Measurements from ENCODE around the gene RPGRIP1L. TPM values are rescaled to one million over a fixed set of nuclear protein-coding genes. Genes with fewer than 3 reads are reported as not detected.

RPGRIP1L gene
- total and polyA plus RNA-seq, 2 of the 8 experiments (the other 6 are each of a cell fraction or from before 2014, with no cell fraction given): 4.0 to 13.7 TPM

DNA sequence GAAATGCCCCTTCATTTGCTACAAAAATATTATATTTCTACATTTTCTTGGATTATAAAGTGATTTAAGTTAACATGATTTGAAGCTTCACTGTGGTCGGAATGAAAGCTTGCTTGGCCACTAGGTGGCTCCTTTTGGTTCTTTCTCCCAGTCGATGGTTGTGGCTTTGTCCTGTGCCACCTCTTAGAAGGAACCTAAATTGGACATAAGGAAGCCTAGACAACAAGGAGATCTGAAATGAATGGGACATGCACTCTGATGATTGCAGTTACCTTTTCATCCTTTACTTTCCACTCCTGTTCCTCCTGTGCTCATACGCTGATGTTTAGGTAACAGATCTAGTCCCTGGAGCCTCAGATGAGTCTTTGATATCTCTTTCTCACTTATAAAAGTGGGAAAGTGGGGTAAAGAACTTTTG, 39.5 kb upstream of the RPGRIP1L start:
- Histone ChIP-seq H3K36me3 (ENCODE audit: control insufficient read depth in 2 of 4, insufficient read depth in 4 of 4, low read length in 3 of 4) (no peaks in the 10 kb centered on the region), H3K18ac (ENCODE audit: extremely low read depth, low read length) (no peak overlapping the region)
- DNase-seq (ENCODE audit: low read depth in 1 of 2, low spot score in 2 of 2): no peak

More for the DNA sequence above, 39.5 kb upstream of the RPGRIP1L start:
- Histone ChIP-seq H3K14ac (ENCODE audit: insufficient read length) (no peak overlapping the region), H2AK5ac (ENCODE audit: low read depth, low read length) (no peak overlapping the region), H3K27me3 (replicated peaks in 1 of 4; ENCODE audit: control insufficient read depth in 3 of 4, extremely low read depth in 1 of 4, insufficient read depth in 3 of 4, low read length in 3 of 4) (no peaks in the 10 kb centered on the region), H4K20me1 (replicated peaks in 1 of 2; ENCODE audit: control insufficient read depth in 1 of 2, insufficient read depth in 2 of 2, low read length in 2 of 2) (no peaks in the 10 kb centered on the region), H2BK5ac (ENCODE audit: low read depth, low read length) (no peak overlapping the region), H3K79me2 (ENCODE audit: control insufficient read depth in 1 of 2, insufficient read depth in 2 of 2, low read length in 2 of 2) (peaks cover 0 to 18% of the 10 kb centered on the region in 2 experiments; a peak in 2 of 4 replicates), H3K79me1 (ENCODE audit: low read depth, low read length) (no peaks in the 10 kb centered on the region; the same call in 1 of the 2 replicates), H3K4ac (replicated peaks; ENCODE audit: insufficient read length, low read depth, low read length) (no peak overlapping the region), H3K4me3 (ENCODE audit: extremely low read depth in 1 of 4, insufficient read depth in 2 of 4, low read depth in 3 of 4, low read length in 4 of 4) (no peak overlapping the region), H3K9ac (replicated peaks in 1 of 4; ENCODE audit: extremely low read depth in 1 of 4, low read depth in 3 of 4, low read length in 3 of 4) (no peak overlapping the region), H4K8ac (ENCODE audit: extremely low read depth, insufficient read depth, low read length) (no peak overlapping the region), H2AFZ (ENCODE audit: low read length) (no peak overlapping the region), H3K4me1 (replicated peaks in 1 of 4; ENCODE audit: control insufficient read depth in 3 of 4, insufficient read depth in 4 of 4, low read length in 3 of 4) (peaks cover 0 to 7% (median 2%) of the 10 kb centered on the region in 4 experiments; a peak in 6 of 7 replicates), H3K9me3 (ENCODE audit: insufficient read depth in 2 of 2, low read depth in 1 of 2, low read length in 1 of 2) (no peaks in the 10 kb centered on the region), H4K5ac (ENCODE audit: insufficient read length, low read depth, low read length) (no peak overlapping the region), H4K91ac (replicated peaks; ENCODE audit: insufficient read length, low read length) (no peak overlapping the region), H3K23me2 (ENCODE audit: low read depth, low read length) (no peaks in the 10 kb centered on the region), H2BK120ac (replicated peaks; ENCODE audit: low read depth, low read length) (no peak overlapping the region), H3K23ac (ENCODE audit: insufficient read length) (no peak overlapping the region), H3K4me2 (ENCODE audit: insufficient read depth in 1 of 2, low read depth in 2 of 2, low read length in 2 of 2) (no peak overlapping the region), H3K27ac (ENCODE audit: low read depth, low read length) (no peak overlapping the region), H2BK15ac (ENCODE audit: low read length) (no peak overlapping the region), H3K56ac (replicated peaks; ENCODE audit: insufficient read length, low read depth, low read length) (no peak overlapping the region), H2BK12ac (ENCODE audit: low read depth, low read length) (no peak overlapping the region), H2BK20ac (ENCODE audit: low read length) (no peak overlapping the region)
- 63% methylated on average over 3 of the region's 3 CpGs; no CpG with 5 or more reads in 1 of the 2 experiments for WGBS, 2 experiments (ENCODE audit: extremely low coverage in 1 of 2, insufficient coverage in 1 of 2, insufficient read length in 1 of 2, insufficient replicate concordance in 2 of 2, low coverage in 1 of 2, low lambda C conversion rate in 2 of 2, missing lambda C conversion rate in 1 of 2)
- TF ChIP-seq FOSL1 (IDR thresholded peaks at IDR 0.05; ENCODE audit: insufficient read depth, low read depth, low read length): no peak
- peak; percentile 34 to 48; a peak in 3 of 4 replicates for TF ChIP-seq RAD21 (IDR thresholded peaks at IDR 0.05 in 1 of 2, conservative IDR thresholded peaks at IDR 0.05 in 1 of 2; ENCODE audit: low read depth in 2 of 2, low read length in 2 of 2)
- TF ChIP-seq, protein P1, sequence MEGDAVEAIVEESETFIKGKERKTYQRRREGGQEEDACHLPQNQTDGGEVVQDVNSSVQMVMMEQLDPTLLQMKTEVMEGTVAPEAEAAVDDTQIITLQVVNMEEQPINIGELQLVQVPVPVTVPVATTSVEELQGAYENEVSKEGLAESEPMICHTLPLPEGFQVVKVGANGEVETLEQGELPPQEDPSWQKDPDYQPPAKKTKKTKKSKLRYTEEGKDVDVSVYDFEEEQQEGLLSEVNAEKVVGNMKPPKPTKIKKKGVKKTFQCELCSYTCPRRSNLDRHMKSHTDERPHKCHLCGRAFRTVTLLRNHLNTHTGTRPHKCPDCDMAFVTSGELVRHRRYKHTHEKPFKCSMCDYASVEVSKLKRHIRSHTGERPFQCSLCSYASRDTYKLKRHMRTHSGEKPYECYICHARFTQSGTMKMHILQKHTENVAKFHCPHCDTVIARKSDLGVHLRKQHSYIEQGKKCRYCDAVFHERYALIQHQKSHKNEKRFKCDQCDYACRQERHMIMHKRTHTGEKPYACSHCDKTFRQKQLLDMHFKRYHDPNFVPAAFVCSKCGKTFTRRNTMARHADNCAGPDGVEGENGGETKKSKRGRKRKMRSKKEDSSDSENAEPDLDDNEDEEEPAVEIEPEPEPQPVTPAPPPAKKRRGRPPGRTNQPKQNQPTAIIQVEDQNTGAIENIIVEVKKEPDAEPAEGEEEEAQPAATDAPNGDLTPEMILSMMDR (IDR thresholded peaks at IDR 0.05; ENCODE audit: control extremely low read depth in 1 of 3, insufficient read depth in 1 of 3, low read depth in 1 of 3, low read length in 3 of 3): peak; percentile 49 to 75 (median 56)
- TF ChIP-seq SAP30 (IDR thresholded peaks at IDR 0.05; ENCODE audit: insufficient read depth, insufficient replicate concordance, low read length): no peak
- POLR2A ChIA-PET (ENCODE audit: partially characterized antibody): no interaction called here
- FAIRE-seq: no peak
- CTCF ChIA-PET (ENCODE audit: partially characterized antibody): interaction anchor here (0.8 to 5.5 kb wide), 29 partner anchors 8 to 1258 kb away, joined by 3 to 48 read pairs (median 4); partner anchors contain the start of gene FTO

Measured in H1 (cell line).